HEK293 (cell line): ENCODE measurements around the gene COMMD3.
"Not testable (repeated sequence)": the region's sequence is repeated elsewhere in the genome, so short reads cannot be mapped to it uniquely, and the experiment has no call there.

Experiments used
- CTCF ChIA-PET: fragments of 350-600 bp; formaldehyde crosslinking; extraction: SDS; loops from one replicate; lab custom pipeline; 2021; ENCODE audit warnings: antibody characterized with exemption; lab: Yijun Ruan, JAX
- POLR2A ChIA-PET: fragments of 300-600 bp; formaldehyde crosslinking; extraction: SDS; loops from one replicate; lab custom pipeline; 2020; ENCODE audit warnings: antibody characterized with exemption, inconsistent platforms; lab: Yijun Ruan, JAX
- H3K27ac ChIP-seq: fragments of 200-500 bp; sonication (Bioruptor generic); 2 replicates; pipeline ENCODE4 v1.5.1; 2014; ENCODE audit warnings: low read depth, low read length, control low read depth, inconsistent platforms; ENCODE audit errors: extremely low read depth
- H3K36me3 ChIP-seq, 2 experiments: fragments of 200-500 bp in 1 of 2; sonication (Bioruptor generic) in 1 of 2; 1 replicate in 1 of 2; 2 replicates in 1 of 2; pipeline ENCODE4 v1.5.1; 2014 to 2017; ENCODE audit warnings: inconsistent platforms in 2 of 2, low read length in 2 of 2; ENCODE audit not compliant: control insufficient read depth in 2 of 2, insufficient read depth in 1 of 2
- H3K4me1 ChIP-seq: fragments of 200-500 bp; sonication (Bioruptor generic); 2 replicates; pipeline ENCODE4 v1.5.1; 2014; ENCODE audit warnings: mild to moderate bottlenecking, low read length, inconsistent platforms; ENCODE audit not compliant: control insufficient read depth, insufficient read depth
- H3K4me3 ChIP-seq: 2 replicates; pipeline ENCODE4 v1.5.1; 2011; ENCODE audit warnings: low read depth, mild to moderate bottlenecking, control low read depth, low read length, moderate library complexity
- H3K9me3 ChIP-seq: fragments of 200-500 bp; sonication (Bioruptor generic); 2 replicates; pipeline ENCODE4 v1.5.1; 2014; ENCODE audit warnings: low read depth, low read length, inconsistent platforms; ENCODE audit not compliant: control insufficient read depth, insufficient read depth
- PATZ1 ChIP-seq: fragments of 450-650 bp; formaldehyde crosslinking; IDR thresholded peaks from 2 replicates; pipeline ENCODE4 v1.5.1; 2016; ENCODE audit warnings: missing biosample characterization, missing genetic modification characterization
- PRDM1 ChIP-seq: fragments of 450-650 bp; formaldehyde crosslinking; IDR thresholded peaks from 2 replicates; pipeline ENCODE4; 2016; ENCODE audit warnings: missing biosample characterization, missing genetic modification characterization
- PRDM10 ChIP-seq: fragments of 450-650 bp; formaldehyde crosslinking; IDR thresholded peaks from 2 replicates; pipeline ENCODE4 v1.5.1; 2016; ENCODE audit warnings: missing biosample characterization, missing genetic modification characterization
- SP7 ChIP-seq: fragments of 450-650 bp; formaldehyde crosslinking; IDR thresholded peaks from 2 replicates; pipeline ENCODE4 v1.5.1; 2016; ENCODE audit warnings: missing biosample characterization, missing genetic modification characterization
- YY2 ChIP-seq: fragments of 450-650 bp; formaldehyde crosslinking; IDR thresholded peaks from 2 replicates; pipeline ENCODE4 v1.5.1; 2016; ENCODE audit warnings: missing biosample characterization, missing genetic modification characterization
- ZFP41 ChIP-seq: fragments of 450-650 bp; formaldehyde crosslinking; IDR thresholded peaks from 2 replicates; pipeline ENCODE4 v1.5.1; 2016; ENCODE audit warnings: missing biosample characterization, missing genetic modification characterization, borderline replicate concordance
- ZNF146 ChIP-seq: fragments of 450-650 bp; formaldehyde crosslinking; IDR thresholded peaks from 2 replicates; pipeline ENCODE4 v1.5.1; 2016; ENCODE audit warnings: missing biosample characterization, missing genetic modification characterization
- ZNF18 ChIP-seq: fragments of 450-650 bp; formaldehyde crosslinking; IDR thresholded peaks from 2 replicates; pipeline ENCODE4 v1.5.1; 2016; ENCODE audit warnings: missing biosample characterization, missing genetic modification characterization
- ZNF2 ChIP-seq: fragments of 450-650 bp; formaldehyde crosslinking; IDR thresholded peaks from 2 replicates; pipeline ENCODE4 v1.5.1; 2016; ENCODE audit warnings: missing biosample characterization, missing genetic modification characterization
- ZNF266 ChIP-seq: fragments of 450-650 bp; formaldehyde crosslinking; IDR thresholded peaks from 2 replicates; pipeline ENCODE4 v1.5.1; 2016; ENCODE audit warnings: missing biosample characterization, missing genetic modification characterization, low read depth
- ZNF366 ChIP-seq: fragments of 450-650 bp; formaldehyde crosslinking; conservative IDR thresholded peaks from 2 replicates; pipeline ENCODE4 v1.5.1; 2016; ENCODE audit warnings: missing biosample characterization, missing genetic modification characterization
- ZNF398 ChIP-seq: fragments of 450-650 bp; formaldehyde crosslinking; IDR thresholded peaks from 2 replicates; pipeline ENCODE4 v1.5.1; 2017; ENCODE audit warnings: missing biosample characterization, missing genetic modification characterization
- ZNF473 ChIP-seq: fragments of 450-650 bp; formaldehyde crosslinking; IDR thresholded peaks from 2 replicates; pipeline ENCODE4 v1.5.1; 2017; ENCODE audit warnings: missing biosample characterization, missing genetic modification characterization
- ZNF514 ChIP-seq: fragments of 450-650 bp; formaldehyde crosslinking; IDR thresholded peaks from 2 replicates; pipeline ENCODE4 v1.5.1; 2016; ENCODE audit warnings: missing biosample characterization, missing genetic modification characterization
- ZNF580 ChIP-seq: fragments of 450-650 bp; formaldehyde crosslinking; IDR thresholded peaks from 2 replicates; pipeline ENCODE4 v1.5.1; 2016; ENCODE audit warnings: missing biosample characterization, missing genetic modification characterization
- ZNF623 ChIP-seq: fragments of 450-650 bp; formaldehyde crosslinking; IDR thresholded peaks from 2 replicates; pipeline ENCODE4 v1.5.1; 2016; ENCODE audit warnings: missing biosample characterization, missing genetic modification characterization
- ZNF660 ChIP-seq: fragments of 450-650 bp; IDR thresholded peaks from 2 replicates; pipeline ENCODE4 v1.5.1; 2018; ENCODE audit warnings: missing biosample characterization, mild to moderate bottlenecking, missing genetic modification characterization
- ZNF701 ChIP-seq: fragments of 450-650 bp; formaldehyde crosslinking; IDR thresholded peaks from 2 replicates; pipeline ENCODE4 v1.5.1; 2016; ENCODE audit warnings: missing biosample characterization, missing genetic modification characterization
- ZNF704 ChIP-seq: fragments of 450-650 bp; formaldehyde crosslinking; IDR thresholded peaks from 2 replicates; pipeline ENCODE4 v1.5.1; 2016; ENCODE audit warnings: missing biosample characterization, missing genetic modification characterization
- ZNF768 ChIP-seq: fragments of 450-650 bp; formaldehyde crosslinking; IDR thresholded peaks from 2 replicates; pipeline ENCODE4 v1.5.1; 2018; ENCODE audit warnings: missing biosample characterization, mild to moderate bottlenecking, missing genetic modification characterization
- ZSCAN23 ChIP-seq: fragments of 450-650 bp; formaldehyde crosslinking; IDR thresholded peaks from 2 replicates; pipeline ENCODE4 v1.5.1; 2016; ENCODE audit warnings: missing biosample characterization, missing genetic modification characterization

COMMD3 gene

GRCh38 chr10:22356324-22356873 is 40.2 kb downstream of the COMMD3 start:
- CTCF ChIA-PET: no interaction called here
- POLR2A ChIA-PET: interaction anchor here (1.5 kb wide), 1 partner anchor 16 kb away, joined by 8 read pairs; no protein-coding TSS in a partner anchor

GRCh38 chr10:22357770-22358169 is 41.6 kb downstream of the COMMD3 start:
- H3K4me1 ChIP-seq, H3K36me3 ChIP-seq, POLR2A ChIA-PET, H3K4me3 ChIP-seq, CTCF ChIA-PET, H3K27ac ChIP-seq, H3K9me3 ChIP-seq: not testable (repeated sequence)
- peak; percentile 96 for TF ChIP-seq ZNF146
- TF ChIP-seq ZNF580: peak; percentile 55; the same call in 1 of the 2 replicates

More at GRCh38 chr10:22356324-22356873, 40.2 kb downstream of the COMMD3 start:
- H3K36me3 ChIP-seq: no peaks in the 10 kb centered on the region
- no peaks in the 10 kb centered on the region for H3K9me3 ChIP-seq
- no peak overlapping the region for H3K27ac ChIP-seq
- TF ChIP-seq PRDM10 (tag by site-specific recombination) (no peak), PRDM1 (tag by site-specific recombination) (peak; percentile 69)
- no peaks in the 10 kb centered on the region for H3K4me1 ChIP-seq
- no peak overlapping the region for H3K4me3 ChIP-seq

- CTCF ChIA-PET: no interaction called here
- Histone ChIP-seq H3K9me3 (no peaks in the 10 kb centered on the region), H3K4me3 (no peak overlapping the region), H3K36me3 (no peaks in the 10 kb centered on the region), H3K4me1 (no peaks in the 10 kb centered on the region), H3K27ac (no peak overlapping the region)
- POLR2A ChIA-PET: no interaction called here
- TF ChIP-seq SP7 (tag by site-specific recombination) (no peak), ZNF398 (tag by site-specific recombination) (no peak), YY2 (tag by site-specific recombination) (no peak), ZNF704 (tag by site-specific recombination) (no peak), ZFP41 (tag by site-specific recombination) (no peak), ZNF266 (tag by site-specific recombination) (no peak), ZSCAN23 (tag by site-specific recombination) (no peak), ZNF366 (tag by site-specific recombination) (no peak), ZNF701 (tag by site-specific recombination) (no peak), ZNF514 (tag by site-specific recombination) (no peak), ZNF768 (tag by site-specific recombination) (no peak), ZNF18 (tag by site-specific recombination) (no peak), PATZ1 (tag by site-specific recombination) (no peak), ZNF623 (tag by site-specific recombination) (no peak), ZNF473 (tag by site-specific recombination) (no peak), ZNF2 (tag by site-specific recombination) (no peak), ZNF660 (no peak)
These were observed 47.1 kb downstream of the COMMD3 start for GRCh38 chr10:22363305-22363704.
